AG04450 (cell line): ENCODE data around the gene ADIPOQ. TPM values are rescaled to one million over a fixed set of nuclear protein-coding genes. Genes with fewer than 3 reads are reported as not detected.

ENCODE experiments used
- CTCF ChIA-PET: fragments of 300-600, 350-600 bp; formaldehyde crosslinking; extraction: SDS; loops from one replicate; lab custom pipeline; 2022; ENCODE audit warnings: antibody characterized with exemption, inconsistent platforms; lab: Charles Lee
- POLR2A ChIA-PET: fragments of 350-600 bp; formaldehyde crosslinking; extraction: SDS; loops from one replicate; lab custom pipeline; 2021; ENCODE audit warnings: antibody characterized with exemption, inconsistent platforms; lab: Yijun Ruan, JAX
- DNase-seq: peaks from one replicate; pipeline ENCODE4 v3.0.0-alpha.2; 2011; ENCODE audit warnings: low read depth, low spot score
- H3K27ac ChIP-seq: one replicate; pipeline ENCODE4 v1.5.1; 2012; ENCODE audit warnings: low read depth, low read length, control low read depth
- H3K27me3 ChIP-seq: one replicate; pipeline ENCODE4 v1.6.0; 2012; ENCODE audit warnings: low read length; ENCODE audit not compliant: control insufficient read depth, insufficient read depth
- H3K4me3 ChIP-seq: 2 replicates; pipeline ENCODE4 v1.5.1; 2011; ENCODE audit warnings: mild to moderate bottlenecking, low read depth, low read length, control low read depth
- H3K9me3 ChIP-seq: 2 replicates; pipeline ENCODE4 v1.5.1; 2012; ENCODE audit warnings: low read length; ENCODE audit not compliant: control insufficient read depth, insufficient read depth
- polyA plus RNA-seq: library from polyadenylated mRNA; depleted of rRNA; stranded (reverse); fragments of >200 nt; gene quantifications from 2 replicates; pipeline ENCODE4 v1.2.3, GENCODE V29; 2011
- TF ChIP-seq, protein P1 (sequence below): IDR thresholded peaks from 2 replicates; pipeline ENCODE4 v1.5.1; 2011; ENCODE audit warnings: low read depth, low read length, control low read depth, inconsistent platforms

Gene ADIPOQ
- polyA plus RNA-seq, 1 experiment, result not detected

DNA sequence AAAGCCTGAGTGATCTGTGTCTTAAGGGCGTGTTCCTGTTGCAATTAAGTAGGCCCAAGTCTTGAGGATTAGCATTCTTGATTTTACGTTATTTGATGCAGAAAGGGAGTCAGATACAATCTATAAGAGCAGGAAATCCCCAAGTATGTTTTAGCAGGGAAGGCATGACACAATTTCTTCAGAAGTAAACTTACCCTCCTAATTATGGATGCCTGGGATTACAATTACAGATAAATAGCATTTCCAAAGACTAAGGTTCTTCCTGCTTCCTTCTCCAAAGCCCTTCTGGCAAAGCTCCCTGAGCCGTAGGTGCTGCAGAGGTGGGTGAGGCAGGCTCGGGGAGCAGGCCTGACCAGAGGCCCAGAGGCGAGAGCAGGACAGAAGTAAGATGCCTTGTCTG lies 52.9 kb downstream of the ADIPOQ start:
- Histone ChIP-seq H3K27me3 (peaks cover 6% of the 10 kb centered on the region), H3K9me3 (no peaks in the 10 kb centered on the region; the same call in 1 of the 2 replicates), H3K4me3 (no peak overlapping the region), H3K27ac (no peak overlapping the region)
- POLR2A ChIA-PET, result no interaction called here
- no peak for DNase-seq
- CTCF ChIA-PET, result no interaction called here
- TF ChIP-seq, protein P1, sequence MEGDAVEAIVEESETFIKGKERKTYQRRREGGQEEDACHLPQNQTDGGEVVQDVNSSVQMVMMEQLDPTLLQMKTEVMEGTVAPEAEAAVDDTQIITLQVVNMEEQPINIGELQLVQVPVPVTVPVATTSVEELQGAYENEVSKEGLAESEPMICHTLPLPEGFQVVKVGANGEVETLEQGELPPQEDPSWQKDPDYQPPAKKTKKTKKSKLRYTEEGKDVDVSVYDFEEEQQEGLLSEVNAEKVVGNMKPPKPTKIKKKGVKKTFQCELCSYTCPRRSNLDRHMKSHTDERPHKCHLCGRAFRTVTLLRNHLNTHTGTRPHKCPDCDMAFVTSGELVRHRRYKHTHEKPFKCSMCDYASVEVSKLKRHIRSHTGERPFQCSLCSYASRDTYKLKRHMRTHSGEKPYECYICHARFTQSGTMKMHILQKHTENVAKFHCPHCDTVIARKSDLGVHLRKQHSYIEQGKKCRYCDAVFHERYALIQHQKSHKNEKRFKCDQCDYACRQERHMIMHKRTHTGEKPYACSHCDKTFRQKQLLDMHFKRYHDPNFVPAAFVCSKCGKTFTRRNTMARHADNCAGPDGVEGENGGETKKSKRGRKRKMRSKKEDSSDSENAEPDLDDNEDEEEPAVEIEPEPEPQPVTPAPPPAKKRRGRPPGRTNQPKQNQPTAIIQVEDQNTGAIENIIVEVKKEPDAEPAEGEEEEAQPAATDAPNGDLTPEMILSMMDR, result no peak

DNA sequence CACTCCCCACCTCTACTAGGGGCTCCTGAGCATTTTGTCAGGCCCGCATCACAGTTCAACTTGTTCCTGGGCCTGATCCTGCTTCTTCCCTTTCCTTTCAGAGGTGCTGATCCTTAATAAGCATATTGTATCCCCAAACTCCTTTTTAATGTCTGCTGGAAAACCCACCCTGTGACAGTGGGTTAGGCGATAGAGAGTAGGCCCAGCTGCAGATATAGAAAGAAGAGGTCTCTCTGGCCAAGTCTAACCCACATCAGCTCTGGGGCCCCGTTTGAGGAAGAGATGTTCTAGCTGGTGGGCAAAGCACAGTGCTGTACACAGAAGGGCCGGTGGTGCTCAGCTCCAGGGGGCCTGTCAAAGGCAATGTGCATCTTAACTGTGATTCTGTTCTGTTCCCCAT lies 53.5 kb downstream of the ADIPOQ start:
- no peaks in the 10 kb centered on the region; the same call in 1 of the 2 replicates for H3K9me3 ChIP-seq
- DNase-seq, result no peak
- no peak overlapping the region for H3K27ac ChIP-seq
- ChIA-PET CTCF (no interaction called here), POLR2A (no interaction called here)
- TF ChIP-seq, protein P1, result no peak
- peaks cover 6% of the 10 kb centered on the region for H3K27me3 ChIP-seq
- no peak overlapping the region for H3K4me3 ChIP-seq

DNA sequence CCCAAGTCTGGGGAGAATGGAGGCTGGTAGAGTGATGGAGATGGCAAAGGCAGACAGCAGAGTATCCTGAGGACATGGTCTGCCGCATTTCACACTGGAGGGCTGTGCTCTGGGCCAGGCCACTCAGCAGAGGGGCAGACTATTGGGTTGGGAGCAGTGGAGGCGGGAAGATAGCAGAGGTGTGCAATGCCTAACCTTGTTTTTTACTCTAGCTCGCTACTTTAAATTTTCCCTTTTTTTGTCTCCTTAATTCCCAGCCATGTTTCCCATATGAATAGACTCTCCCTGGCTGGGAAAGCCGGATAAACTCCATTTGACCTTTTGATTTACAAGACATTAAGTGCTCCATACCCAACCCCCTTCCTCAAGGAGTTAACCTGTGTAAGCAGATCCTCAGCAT lies 54.4 kb downstream of the ADIPOQ start:
- H3K4me3 ChIP-seq, result no peak overlapping the region
- no peaks in the 10 kb centered on the region; the same call in 1 of the 2 replicates for H3K9me3 ChIP-seq
- no peak overlapping the region for H3K27ac ChIP-seq
- ChIA-PET CTCF (no interaction called here), POLR2A (no interaction called here)
- TF ChIP-seq, protein P1, result no peak
- H3K27me3 ChIP-seq, result peaks cover 6% of the 10 kb centered on the region
- no peak for DNase-seq

DNA sequence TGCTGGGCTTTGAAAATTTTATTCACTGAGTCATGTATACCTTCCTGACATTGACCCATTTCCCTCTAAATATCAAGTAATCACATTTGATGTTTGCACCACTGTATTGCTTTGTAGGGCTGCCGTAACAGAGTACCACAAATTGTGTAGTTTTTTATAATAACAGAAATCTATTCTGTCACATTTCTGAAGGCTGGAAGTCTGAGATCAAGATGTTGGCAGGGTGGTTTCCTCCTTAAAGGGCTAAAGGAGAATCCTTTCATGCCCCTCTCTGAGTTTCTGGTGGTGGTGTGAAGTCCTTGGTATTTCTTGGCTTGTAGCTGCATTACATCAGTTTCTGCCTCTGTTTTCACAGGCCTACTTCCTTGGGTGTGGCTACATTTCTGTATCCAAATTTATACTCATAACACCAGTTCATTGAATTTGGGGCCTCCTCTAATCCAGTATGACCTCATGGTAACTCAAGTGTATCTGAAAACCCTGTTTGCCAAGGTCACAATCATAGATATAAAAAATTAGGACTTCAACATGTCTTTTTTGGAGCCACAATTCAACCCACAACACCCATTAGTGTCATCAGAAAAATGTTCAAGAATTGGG lies 58.7 kb downstream of the ADIPOQ start:
- no peak overlapping the region for H3K4me3 ChIP-seq
- no peak for DNase-seq
- no peak overlapping the region for H3K27ac ChIP-seq
- TF ChIP-seq, protein P1, result no peak
- H3K9me3 ChIP-seq, result no peaks in the 10 kb centered on the region; the same call in 1 of the 2 replicates
- ChIA-PET POLR2A (no interaction called here), CTCF (no interaction called here)
- peaks cover 6% of the 10 kb centered on the region for H3K27me3 ChIP-seq

DNA sequence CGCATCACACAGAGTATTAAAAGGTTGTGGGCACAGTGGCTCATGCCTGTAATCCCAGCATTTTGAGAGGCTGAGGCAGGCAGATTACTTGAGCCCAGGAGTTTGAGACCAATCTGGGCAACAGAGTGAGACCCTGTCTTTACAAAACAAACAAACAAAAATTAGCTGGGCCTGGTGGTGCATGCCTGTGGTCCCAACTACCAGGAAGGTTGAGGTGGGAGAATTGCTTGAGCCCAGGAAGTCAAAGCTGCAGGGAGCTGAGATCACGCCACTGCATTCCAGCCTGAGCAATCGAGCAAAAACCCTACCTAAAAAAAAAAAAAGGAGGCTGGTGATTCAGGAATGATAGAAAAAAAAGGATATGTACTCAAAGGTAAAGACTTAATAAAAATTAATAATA lies 59.6 kb downstream of the ADIPOQ start:
- CTCF ChIA-PET, result no interaction called here
- Histone ChIP-seq H3K27ac (no peak overlapping the region), H3K9me3 (no peaks in the 10 kb centered on the region; the same call in 1 of the 2 replicates), H3K4me3 (no peak overlapping the region), H3K27me3 (no peaks in the 10 kb centered on the region)
- TF ChIP-seq, protein P1, result no peak
- DNase-seq, result no peak
- POLR2A ChIA-PET, result no interaction called here
